DMS79 (cell line): ENCODE data around the gene UBALD2.
"Not testable (repeated sequence)": the region's sequence is repeated elsewhere in the genome, so short reads cannot be mapped to it uniquely, and the experiment has no call there.

Experiments used
- DNase-seq: peaks from one replicate; lab custom pipeline; 2025; lab: John Stamatoyannopoulos, UW

UBALD2 gene

DNA sequence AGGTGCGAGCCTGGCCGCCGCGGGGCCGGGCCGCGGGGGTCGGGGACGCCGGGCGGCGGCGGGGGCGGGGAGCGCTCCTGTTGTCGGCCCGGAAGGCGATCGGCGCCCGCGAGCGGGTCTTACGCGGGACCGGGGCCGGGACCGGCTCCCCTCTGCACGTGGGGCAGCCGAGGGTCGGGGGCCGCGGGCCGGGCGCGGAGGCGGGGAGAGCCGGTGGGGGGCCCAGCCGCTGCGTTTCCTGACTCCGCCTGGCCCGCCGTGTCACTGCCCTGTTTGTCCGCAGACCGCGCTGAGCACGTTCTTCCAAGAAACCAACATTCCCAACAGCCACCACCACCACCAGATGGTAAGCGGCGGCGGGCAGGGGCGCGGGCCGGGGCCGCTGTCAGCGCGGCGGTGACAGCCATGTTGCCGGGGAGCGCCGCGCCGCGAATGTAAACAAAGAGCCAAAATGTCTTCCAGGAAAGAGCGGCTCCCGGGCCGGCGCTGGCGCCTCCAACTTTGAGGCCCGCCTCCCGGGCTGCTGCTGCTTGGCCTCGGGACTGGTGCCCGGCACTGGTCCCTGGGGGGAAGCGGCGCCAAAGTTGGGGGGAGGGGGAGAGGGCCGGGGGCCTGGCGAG is 586 bp downstream of the UBALD2 start:
- no peak for DNase-seq

DNA sequence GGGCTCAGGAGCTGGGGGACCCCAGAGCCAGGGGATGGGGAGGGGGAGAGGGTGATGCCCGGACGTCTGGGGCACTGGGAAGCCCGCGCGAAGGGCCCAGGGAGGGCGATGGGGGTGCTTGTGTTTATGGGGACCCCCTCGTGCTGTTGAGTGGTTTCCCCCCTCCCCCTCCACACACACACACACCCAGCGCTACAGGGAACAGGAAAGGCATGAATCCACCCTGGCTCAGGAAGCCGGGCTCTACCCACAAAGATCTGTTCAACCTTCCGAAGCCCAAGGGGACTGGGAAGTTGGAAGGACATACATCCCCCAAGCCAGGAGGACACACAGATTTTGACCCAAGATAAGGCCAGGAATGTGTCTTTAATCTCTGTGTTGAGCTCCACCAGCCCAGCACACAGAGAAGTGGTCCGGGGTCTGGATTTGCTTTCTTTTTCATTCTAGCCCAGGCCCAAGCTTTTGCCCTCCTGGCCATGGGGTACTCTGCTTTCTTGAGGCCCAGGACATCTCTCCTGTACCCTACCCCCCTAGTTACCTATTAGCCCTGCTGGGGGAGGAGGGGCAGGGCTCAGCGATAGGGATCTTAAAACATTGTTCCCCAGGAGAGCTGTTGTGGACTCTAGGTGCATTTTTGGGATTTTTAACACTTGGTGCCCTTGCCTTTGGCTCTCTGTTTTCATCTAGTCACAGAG is 1.2 kb downstream of the UBALD2 start:
- DNase-seq = no peak

DNA sequence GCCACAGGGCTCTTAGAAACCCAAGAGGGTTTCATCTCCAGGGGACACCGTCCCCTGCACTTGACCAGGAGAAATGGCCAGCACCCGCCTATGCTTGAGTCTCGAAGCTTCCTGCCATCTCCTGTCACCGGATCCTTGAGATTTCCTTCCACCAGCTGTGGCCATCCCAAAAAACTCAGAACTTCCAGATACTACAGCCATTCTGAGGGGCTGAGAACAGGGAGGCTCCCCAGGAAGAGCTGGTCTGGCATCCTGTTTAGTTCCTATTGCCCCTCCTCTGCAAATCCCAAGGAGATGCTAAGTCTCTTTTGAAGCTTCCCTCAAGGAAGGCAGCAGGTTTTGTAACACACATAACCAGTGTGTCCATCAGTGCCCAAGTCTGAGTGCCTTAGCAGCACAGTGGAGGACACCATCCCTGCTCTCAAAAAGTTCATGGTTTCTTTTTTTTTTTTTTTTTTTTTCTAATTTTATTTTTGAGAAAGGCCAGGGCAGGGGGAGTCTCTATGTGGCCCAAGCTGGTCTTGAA is 2.0 kb downstream of the UBALD2 start:
- no peak for DNase-seq

DNA sequence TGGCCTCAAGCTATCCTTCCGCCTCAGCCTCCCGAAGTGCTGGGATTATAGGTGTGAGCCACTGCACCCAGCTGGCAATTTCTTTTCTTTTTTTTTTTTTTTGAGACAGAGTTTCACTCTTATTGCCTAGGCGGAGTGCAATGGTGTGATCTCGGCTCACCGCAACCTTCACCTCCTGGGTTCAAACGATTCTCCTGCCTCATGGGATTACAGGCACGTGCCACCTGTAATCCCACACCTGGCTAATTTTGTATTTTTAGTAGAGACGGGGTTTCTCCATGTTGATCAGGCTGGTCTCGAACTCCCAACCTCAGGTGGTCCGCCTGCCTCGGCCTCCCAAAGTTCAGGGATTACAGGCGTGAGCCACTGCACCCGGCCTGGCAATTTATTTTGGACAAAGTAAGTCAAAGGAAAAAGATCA is 2.4 kb downstream of the UBALD2 start:
- not testable (repeated sequence) for DNase-seq

DNA sequence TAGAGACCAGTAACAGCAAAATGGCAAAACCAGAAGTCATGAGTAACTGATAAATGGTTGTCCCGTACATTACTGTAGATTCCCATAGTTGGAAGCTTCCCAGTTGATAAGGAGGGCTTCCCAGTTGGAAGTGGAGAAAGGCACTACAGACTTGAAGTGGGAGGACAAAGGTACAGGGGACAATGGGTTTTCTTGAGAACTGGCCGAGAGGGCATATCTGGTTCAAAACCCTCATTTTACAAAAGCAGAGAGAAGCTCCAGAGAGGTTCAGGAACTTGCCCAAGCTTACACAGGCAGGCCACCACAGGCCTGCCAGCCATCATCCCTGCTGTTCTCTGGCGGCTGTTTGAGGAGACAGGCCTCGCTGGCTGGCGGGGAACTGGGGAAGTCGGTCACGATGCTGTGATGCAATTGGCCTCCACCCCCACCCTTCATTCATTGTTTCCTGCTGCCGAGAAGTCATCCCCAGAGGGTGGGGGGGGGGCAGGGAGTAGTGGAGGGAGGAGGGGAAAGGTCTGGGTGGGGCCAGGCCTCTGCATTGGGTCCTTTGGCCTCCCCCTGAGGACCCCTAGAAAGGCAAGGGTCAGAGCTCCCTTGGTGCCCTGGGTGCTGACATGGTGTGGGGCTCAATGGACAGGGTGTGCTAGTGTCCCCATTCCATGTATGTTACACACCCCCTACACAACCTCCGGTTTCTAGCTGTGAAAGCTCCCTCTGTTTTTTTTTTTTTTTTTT is 3.0 kb downstream of the UBALD2 start:
- no peak for DNase-seq

DNA sequence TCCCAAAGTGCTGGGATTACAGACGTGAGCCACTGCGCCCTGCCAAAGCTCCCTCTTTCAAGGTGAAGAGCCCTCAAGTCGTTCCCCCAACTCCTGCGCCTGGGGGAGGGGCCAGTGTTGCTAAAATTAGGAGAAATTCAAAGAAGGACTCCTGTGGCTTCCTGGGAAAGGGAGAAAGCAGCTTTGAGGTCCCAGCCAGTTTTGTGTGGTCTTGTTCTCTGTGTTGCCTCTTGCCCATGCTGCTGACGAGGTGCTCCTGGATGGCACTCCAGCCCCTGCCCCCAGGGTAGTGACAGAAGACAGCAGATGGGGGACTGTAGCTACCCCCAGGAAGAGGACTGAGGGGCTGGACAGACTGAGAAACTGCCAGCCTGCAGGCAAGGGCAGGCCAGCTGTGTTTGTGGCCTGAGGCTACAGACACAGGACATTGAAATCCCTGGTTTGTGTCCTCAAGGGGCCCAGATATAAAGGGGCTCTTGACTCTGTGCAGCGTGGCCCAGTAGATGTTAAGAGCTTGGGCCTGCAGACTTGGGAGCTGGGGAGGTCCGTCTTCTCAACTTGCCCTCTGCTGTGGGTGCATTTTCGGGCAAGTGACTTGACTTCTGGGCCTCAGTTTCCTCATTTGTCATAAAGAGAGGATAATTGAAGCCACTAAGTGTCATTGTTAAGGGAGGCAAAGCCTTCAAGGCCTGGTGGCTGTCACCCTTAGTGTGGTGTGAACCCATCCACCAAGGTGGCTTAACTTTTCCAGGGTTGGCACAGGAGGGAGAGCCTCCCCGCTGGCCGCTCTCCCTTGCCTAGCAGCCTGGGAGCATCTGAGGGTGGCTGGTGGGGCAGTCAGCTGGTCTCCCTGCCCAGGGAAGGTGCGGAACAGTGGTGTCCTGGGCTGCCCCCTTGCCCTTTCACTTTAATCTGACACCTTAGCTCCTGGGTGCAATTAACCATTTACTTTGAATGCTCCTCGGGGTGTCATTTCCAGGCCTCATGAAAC is 4.1 kb downstream of the UBALD2 start:
- DNase-seq = no peak

DNA sequence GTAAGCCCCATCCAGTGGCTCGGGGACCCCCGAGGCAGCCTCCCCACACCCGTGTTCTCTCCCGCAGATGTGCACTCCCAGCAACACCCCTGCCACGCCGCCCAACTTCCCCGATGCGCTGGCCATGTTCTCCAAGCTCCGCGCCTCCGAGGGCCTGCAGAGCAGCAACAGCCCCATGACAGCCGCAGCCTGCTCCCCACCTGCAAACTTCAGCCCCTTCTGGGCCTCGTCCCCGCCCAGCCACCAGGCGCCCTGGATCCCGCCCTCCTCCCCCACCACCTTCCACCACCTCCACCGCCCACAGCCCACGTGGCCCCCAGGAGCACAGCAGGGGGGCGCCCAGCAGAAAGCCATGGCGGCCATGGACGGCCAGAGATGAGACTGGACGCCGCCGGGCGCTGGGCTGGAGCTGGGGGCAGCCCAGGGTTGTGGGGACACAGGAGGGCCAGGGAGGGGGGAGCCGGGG is 5.0 kb downstream of the UBALD2 start:
- DNase-seq = no peak

DNA sequence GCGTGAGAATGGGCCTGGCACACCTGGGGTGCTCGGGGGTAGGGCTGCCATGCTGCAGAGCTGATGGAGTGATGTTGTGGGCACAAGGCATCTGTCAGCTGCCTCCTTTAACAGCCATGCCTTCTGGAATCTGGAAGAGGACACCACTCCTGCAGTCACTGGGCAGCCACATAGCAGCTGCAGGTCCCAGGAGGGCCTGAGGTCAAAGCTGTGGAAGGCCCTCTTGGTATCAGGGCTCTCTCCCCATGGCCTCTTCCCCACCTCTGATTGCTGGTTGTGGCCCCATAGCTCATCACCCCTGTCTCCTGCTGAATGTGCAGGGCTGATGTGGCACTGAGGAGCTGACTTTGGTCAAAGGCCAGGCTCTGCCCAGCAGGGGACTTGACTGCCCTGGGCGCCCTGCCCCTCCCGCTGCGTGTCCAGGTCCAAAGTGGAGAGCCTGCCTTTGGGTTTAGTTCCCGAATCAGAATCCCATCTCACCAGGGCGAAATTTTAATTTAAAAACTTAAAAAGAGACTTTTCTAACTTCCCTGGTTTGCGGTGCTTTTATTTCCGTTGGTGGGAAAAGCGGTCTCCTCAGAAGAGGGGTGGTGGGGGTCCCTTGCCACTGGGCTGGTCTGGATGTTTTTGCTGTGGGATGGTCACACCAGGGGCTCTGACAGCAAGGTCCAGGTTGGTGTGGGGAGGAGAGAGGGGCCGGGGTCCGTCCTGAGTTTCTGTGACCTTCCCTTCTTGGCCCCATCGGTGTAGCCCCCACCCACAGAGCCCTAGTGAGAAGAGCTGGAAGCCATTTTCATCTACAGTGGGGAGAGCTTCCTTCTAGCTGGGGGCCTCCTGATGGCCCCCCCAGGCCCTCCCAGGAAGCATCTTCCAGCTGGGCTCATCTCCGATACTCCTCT is 5.9 kb downstream of the UBALD2 start:
- DNase-seq = no peak

DNA sequence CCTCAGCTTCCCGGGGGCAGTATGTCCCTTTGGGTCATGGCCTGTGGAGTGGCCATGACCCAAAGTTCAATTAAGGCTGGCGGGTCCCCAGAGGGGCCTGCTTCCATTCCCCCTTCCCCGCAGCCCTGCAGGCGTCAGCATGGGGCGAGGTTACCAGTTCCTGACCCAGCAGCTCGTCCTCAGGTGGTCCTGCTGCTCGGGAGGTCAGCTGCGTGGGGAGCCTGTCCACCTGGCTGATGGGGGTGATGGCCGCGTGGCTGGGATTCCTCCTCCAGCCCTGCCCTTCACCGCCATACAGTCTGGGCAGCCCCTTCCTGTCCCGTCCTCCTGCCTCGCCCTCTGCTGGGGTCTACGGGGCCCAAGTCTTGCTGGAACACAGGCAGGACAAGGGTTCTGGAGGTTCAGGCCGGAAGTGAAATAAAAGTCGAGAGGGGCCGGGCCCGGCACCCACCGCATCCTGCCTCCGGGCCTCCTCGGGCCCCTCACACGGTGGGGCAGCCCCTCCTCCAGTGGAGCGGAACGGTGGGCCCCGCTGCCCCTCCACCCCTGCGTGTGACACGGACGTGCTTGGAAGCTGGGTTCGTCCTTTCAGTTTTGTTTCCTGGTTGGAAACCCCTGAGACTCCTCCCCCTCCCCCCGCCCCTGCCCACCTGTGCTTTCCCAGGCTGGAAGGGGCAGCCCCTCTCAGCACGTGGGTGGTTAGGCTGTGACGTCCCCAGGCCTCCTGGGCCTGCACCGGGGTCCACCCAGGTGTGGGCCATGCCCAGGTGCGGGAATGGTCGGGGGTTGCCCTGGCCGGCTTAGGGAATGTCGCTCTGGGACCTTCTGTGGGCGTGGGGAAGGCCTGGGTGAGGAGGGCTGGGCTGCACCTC is 6.8 kb downstream of the UBALD2 start:
- no peak for DNase-seq

DNA sequence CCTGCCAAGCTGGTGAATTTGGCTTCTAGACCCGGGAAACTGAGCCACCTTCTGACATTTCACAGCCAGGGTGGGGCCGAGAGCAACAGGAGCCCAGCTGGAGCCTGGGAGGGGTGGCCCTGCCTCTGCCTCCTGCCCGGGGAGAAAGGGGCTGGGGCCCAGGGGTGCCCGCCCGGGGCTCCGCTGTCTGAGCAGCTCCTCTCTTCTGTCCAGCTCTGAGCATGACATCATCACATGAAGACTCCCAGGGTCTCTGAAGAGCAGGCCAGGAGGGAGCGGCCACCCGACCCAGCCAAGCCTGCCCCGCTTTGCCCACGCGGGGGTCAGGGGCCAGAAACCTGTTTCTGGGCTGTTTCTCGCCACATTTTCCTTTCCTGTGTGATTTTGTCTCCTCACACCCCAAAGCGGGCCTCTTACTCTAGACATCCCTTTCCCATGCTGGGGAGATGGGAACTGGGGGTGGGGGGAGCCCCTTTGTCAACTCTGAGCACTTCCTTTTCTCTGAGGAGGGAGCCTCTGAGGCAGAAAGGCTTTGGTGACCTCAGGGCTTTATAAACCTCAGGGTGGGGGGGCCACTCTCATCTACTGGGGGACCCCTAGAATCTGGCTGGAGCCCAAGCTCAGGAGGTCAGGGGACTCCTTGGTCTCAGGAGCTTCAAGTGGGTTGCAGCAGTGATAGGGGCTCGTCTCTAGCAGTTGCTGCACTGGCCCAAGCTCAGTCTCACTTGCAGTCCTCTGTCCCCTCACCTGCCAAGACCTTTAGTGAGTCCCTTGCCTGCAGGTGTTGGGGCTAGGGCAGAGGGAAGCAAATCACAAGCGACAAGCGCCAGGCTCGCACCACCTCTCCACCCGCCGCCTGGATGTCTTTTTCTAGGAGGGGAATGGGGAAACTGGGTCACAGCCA is 7.6 kb downstream of the UBALD2 start:
- DNase-seq = no peak

DNA sequence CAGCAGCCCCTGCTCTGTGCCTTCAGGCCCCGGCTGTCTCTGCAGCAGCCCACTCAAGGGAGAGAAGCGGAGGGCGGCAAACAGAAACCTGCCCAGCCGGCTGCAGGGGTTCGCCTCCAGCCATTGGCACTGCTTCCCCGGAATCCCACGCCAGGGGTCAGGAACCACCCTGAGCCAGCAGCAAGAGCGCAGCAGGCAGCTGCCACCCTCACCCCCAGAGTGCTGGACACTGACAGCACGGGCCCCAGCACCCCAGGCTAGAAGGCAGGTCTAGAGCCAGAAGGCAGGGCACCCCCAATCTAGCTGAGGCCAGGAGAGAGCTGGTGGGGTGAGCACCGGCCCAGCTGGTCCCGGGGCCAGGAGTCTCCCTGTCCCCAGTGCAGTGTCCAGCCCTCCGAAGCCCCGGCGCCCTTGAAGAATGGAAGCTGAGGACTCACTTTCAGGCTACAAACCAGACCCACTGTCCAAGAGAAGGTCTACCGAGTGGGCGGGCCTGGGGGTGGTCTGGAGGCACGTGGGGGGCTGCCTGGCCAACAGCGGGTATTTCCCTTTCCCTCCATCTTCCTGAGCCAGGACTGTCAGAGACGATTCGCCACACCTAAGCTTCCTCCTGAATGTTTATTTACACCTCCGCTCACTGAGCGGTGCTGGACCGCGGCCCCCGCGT is 8.4 kb downstream of the UBALD2 start:
- no peak for DNase-seq

DNA sequence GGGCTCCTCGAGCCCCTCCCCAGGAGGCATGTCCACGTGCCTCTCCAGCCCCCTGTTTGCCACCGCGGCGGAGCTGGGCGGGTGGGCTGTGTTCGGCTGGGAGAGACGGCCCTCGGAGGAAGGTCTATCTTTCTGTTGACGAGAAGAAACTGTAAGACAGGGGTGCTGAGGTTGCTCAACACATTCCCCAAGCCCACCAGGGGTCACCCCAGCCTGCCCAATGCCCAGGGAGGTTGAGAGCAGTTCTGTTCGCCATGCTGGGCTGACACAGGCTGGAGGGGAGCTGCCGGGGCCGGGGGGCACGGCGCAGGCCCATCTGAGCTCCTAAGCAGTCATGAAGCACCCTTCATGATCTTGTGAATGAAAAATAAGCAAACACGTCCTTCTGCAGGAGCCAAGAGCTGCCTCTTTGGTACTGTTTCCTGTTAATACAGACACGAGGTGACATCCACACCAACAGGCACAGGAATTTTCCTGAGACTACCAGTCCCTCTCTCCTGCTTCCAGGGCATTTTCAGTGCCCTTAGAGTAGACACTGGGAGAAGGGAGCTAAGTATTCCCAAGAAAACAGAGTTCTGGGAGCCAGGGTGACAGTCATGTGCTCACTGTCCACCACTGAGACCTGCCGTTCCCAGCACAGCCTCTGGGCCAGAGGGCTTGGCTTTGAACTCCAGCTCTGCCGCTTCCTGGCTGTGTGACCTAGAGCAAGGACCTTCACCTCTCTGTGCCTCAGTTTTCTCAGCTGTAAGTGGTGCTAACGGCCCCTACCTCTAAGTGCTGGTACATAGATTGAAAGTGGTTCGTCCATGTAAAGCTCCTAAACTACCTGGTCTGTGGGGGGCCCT is 9.2 kb downstream of the UBALD2 start:
- no peak for DNase-seq

DNA sequence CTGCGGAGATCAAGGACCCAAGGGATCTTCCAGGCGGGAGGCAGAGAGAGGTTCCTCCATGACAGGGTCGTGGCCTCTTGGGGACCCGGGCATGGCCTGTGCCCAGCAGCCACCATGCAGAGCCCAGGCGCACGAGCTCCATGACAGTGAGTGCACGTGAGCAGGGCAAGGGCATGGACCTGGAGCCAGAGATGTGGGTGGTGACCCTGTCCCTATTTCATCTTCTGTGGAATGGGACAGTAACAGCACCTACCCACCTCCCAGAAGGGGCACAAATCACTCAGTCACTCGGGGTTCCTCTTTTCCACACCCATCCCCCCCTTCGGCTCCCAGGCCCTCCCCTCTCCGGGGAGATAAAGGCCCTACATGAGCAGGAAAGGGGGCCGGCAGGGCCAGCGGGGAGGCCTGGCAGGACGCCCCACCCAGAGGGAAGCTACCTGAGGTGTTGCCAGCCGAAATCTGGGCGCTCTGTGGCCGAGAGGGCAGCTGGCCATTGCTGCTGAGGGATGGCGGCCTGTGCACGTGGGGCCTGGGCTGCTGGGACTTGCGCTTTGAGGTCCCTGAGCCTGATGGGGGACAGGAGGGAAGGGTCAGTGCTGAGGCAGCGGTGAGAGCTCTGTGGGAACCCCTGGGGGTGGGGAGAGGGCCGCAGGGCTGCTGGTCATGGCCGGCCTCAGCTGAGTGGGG is 10.4 kb downstream of the UBALD2 start:
- DNase-seq = no peak

DNA sequence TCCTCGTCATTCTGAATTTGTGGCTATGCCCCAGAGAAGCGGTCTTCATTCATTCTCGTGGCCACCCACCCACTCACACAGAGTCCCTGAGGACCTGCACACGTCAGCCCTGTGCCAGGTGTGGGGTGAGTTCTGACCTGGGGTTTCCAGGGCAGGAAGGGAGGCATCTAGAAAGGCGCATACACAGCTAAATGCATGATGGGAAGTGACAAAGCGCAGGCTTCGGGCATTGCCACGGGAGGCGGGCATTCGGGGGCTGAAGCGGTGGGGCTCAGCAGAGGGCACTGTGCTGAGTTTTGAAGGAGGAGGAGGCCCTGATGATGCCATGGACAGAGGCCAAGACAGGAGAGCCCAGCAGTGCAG is 10.9 kb downstream of the UBALD2 start:
- DNase-seq = no peak

DNA sequence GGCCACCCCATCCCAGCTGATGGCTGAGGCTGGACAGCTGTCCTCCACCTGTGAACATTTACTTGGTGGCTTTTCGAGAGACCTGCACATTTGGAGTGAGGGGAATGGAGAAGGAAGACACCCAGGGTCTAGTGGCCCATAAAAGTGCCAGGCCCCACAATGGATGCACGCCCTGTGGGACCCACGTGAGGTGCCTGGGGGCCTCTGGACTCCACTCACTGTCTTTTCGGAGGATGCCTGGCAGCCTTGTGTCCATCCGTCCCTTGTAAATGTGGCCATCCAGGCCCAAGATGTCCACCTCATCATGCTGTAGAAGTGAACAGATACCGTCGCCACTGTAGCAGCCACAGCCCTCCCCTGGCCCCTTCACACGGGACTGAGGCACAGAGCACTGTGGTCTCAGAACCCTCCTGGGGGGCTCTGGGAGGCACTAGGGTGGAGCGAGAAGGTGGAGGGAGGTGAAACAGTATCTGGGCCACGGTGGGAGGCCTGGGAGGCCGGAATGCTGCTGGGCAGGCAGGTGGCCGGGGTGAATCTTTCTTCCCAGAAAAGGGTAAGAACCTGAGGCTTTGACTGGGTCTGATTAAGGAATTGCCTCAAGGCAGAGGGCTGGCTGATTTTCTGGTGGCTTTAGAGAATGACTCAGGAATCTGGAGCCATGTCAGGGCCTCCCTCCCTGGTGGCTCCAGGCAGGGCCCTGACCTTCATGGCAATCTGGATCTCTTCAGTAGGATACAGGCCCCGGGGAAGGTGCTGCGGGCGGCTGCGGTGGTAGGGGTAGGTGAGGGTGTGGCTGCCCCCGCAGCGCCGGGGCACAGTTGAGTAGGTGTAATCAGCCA is 11.5 kb downstream of the UBALD2 start:
- DNase-seq = no peak
